H9 (cell line): ENCODE measurements around the gene TTC33. TPM values are rescaled to one million over a fixed set of nuclear protein-coding genes. Genes with fewer than 3 reads are reported as not detected.

ENCODE experiments used
- DNase-seq: peaks from one replicate; pipeline ENCODE4 v3.0.0-alpha.2; 2017
- H2AFZ ChIP-seq: one replicate; pipeline ENCODE4 v1.6.1; 2013; ENCODE audit warnings: mild to moderate bottlenecking, low read length, control low read depth, moderate library complexity
- H2AK5ac ChIP-seq: 2 replicates; pipeline ENCODE4 v1.6.1; 2013; ENCODE audit warnings: low read length, control low read depth, mixed read lengths; ENCODE audit not compliant: insufficient read length
- H2BK120ac ChIP-seq: one replicate; pipeline ENCODE4 v1.6.1; 2013; ENCODE audit warnings: low read depth, mild to moderate bottlenecking, low read length, control low read depth, inconsistent platforms; ENCODE audit not compliant: poor library complexity, severe bottlenecking
- H2BK12ac ChIP-seq: 2 replicates; pipeline ENCODE4 v1.6.1; 2013; ENCODE audit warnings: low read length, control low read depth, mixed read lengths, low read depth; ENCODE audit not compliant: insufficient read length
- H2BK15ac ChIP-seq: 2 replicates; pipeline ENCODE4 v1.6.1; 2013; ENCODE audit warnings: low read depth, low read length, control low read depth
- H2BK20ac ChIP-seq: one replicate; pipeline ENCODE4 v1.6.1; 2013; ENCODE audit warnings: low read depth, mild to moderate bottlenecking, low read length, control low read depth, inconsistent platforms; ENCODE audit not compliant: poor library complexity, severe bottlenecking
- H2BK5ac ChIP-seq: 2 replicates; pipeline ENCODE4 v1.6.1; 2013; ENCODE audit warnings: low read length, control low read depth, mixed read lengths; ENCODE audit not compliant: insufficient read length
- H3K14ac ChIP-seq: 2 replicates; pipeline ENCODE4 v1.6.1; 2013; ENCODE audit warnings: low read length, control low read depth; ENCODE audit not compliant: insufficient read depth
- H3K18ac ChIP-seq: 2 replicates; pipeline ENCODE4 v1.6.1; 2013; ENCODE audit warnings: low read depth, mild to moderate bottlenecking, mixed read lengths, low read length, control low read depth; ENCODE audit not compliant: insufficient read length
- H3K23ac ChIP-seq: 2 replicates; pipeline ENCODE4 v1.6.1; 2013; ENCODE audit warnings: low read length, control low read depth, mixed read lengths, low read depth; ENCODE audit not compliant: insufficient read length
- H3K23me2 ChIP-seq: 2 replicates; pipeline ENCODE4 v1.6.1; 2013; ENCODE audit warnings: low read depth, mild to moderate bottlenecking, mixed read lengths, low read length, control low read depth; ENCODE audit not compliant: insufficient read length, poor library complexity, severe bottlenecking
- H3K27ac ChIP-seq: 2 replicates; pipeline ENCODE4 v1.5.1; 2013; ENCODE audit warnings: low read length, control low read depth, mixed read lengths, low read depth; ENCODE audit not compliant: insufficient read length
- H3K27me3 ChIP-seq: 2 replicates; pipeline ENCODE4 v1.6.1; 2013; ENCODE audit warnings: low read length, control low read depth, inconsistent platforms; ENCODE audit not compliant: insufficient read depth
- H3K4ac ChIP-seq: 2 replicates; pipeline ENCODE4 v1.6.1; 2013; ENCODE audit warnings: low read depth, mild to moderate bottlenecking, control low read depth, inconsistent platforms, low read length, moderate library complexity
- H3K4me1 ChIP-seq: 2 replicates; pipeline ENCODE4 v1.6.1; 2013; ENCODE audit warnings: low read length, control low read depth, inconsistent platforms; ENCODE audit not compliant: insufficient read depth
- H3K4me2 ChIP-seq: 2 replicates; pipeline ENCODE4 v1.6.1; 2013; ENCODE audit warnings: low read length, control low read depth, mixed read lengths; ENCODE audit not compliant: insufficient read length, insufficient read depth
- H3K56ac ChIP-seq: 2 replicates; pipeline ENCODE4 v1.6.1; 2013; ENCODE audit warnings: low read depth, mild to moderate bottlenecking, mixed read lengths, low read length, control low read depth; ENCODE audit not compliant: insufficient read length
- H3K79me1 ChIP-seq: 2 replicates; pipeline ENCODE4 v1.6.1; 2013; ENCODE audit warnings: low read depth, mild to moderate bottlenecking, moderate library complexity, low read length, control low read depth, inconsistent platforms; ENCODE audit not compliant: insufficient read depth, poor library complexity, severe bottlenecking
- H3K79me2 ChIP-seq: 2 replicates; pipeline ENCODE4 v1.6.1; 2013; ENCODE audit warnings: low read length, control low read depth, inconsistent platforms; ENCODE audit not compliant: insufficient read depth
- H3K9ac ChIP-seq: 2 replicates; pipeline ENCODE4 v1.6.1; 2013; ENCODE audit warnings: low read length, control low read depth, mixed read lengths; ENCODE audit not compliant: insufficient read length; ENCODE audit errors: extremely low read depth
- H3K9me3 ChIP-seq: one replicate; pipeline ENCODE4 v1.6.1; 2013; ENCODE audit warnings: low read depth, low read length, inconsistent platforms; ENCODE audit not compliant: control insufficient read depth
- H3T11ph ChIP-seq: one replicate; pipeline ENCODE4 v1.6.1; 2013; ENCODE audit warnings: mild to moderate bottlenecking, low read length, control low read depth, inconsistent platforms
- H4K20me1 ChIP-seq: one replicate; pipeline ENCODE4 v1.6.1; 2013; ENCODE audit not compliant: control insufficient read depth, insufficient read length, insufficient read depth
- H4K5ac ChIP-seq: 2 replicates; pipeline ENCODE4 v1.6.1; 2013; ENCODE audit warnings: low read depth, mild to moderate bottlenecking, mixed read lengths, low read length, control low read depth; ENCODE audit not compliant: insufficient read length
- H4K8ac ChIP-seq: replicated peaks from 2 replicates; pipeline ENCODE4 v1.6.1; 2013; ENCODE audit warnings: low read length, control low read depth, mixed read lengths, low read depth; ENCODE audit not compliant: insufficient read length
- H4K91ac ChIP-seq: 2 replicates; pipeline ENCODE4 v1.6.1; 2013; ENCODE audit warnings: low read depth, mild to moderate bottlenecking, moderate library complexity, mixed read lengths, low read length, control low read depth; ENCODE audit not compliant: insufficient read length
- H3K27ac Mint-ChIP-seq, 3 experiments: 2 replicates in 2 of 3; 3 replicates in 1 of 3; pipeline ENCODE4 v1.8.0; 2020 to 2021; ENCODE audit warnings: mixed read lengths in 3 of 3, mild to moderate bottlenecking in 1 of 3, moderate library complexity in 1 of 3
- H3K27me3 Mint-ChIP-seq: 2 replicates; pipeline ENCODE4 v1.8.0; 2021; ENCODE audit warnings: low read depth, mild to moderate bottlenecking, moderate library complexity, mixed read lengths
- H3K36me3 Mint-ChIP-seq, 3 experiments: 2 replicates in 2 of 3; 3 replicates in 1 of 3; pipeline ENCODE4 v1.8.0; 2020 to 2021; ENCODE audit warnings: low read depth in 3 of 3, mixed read lengths in 3 of 3; ENCODE audit not compliant: insufficient read depth in 1 of 3
- H3K4me1 Mint-ChIP-seq, 2 experiments: 2 replicates each; pipeline ENCODE4 v1.8.0; 2020; ENCODE audit warnings: mixed read lengths in 2 of 2
- H3K4me3 Mint-ChIP-seq, 2 experiments: 2 replicates in 1 of 2; 3 replicates in 1 of 2; pipeline ENCODE4 v1.8.0; 2020 to 2021; ENCODE audit warnings: mild to moderate bottlenecking in 2 of 2, mixed read lengths in 2 of 2, moderate library complexity in 1 of 2
- H3K9me3 Mint-ChIP-seq, 2 experiments: 2 replicates in 1 of 2; 3 replicates in 1 of 2; pipeline ENCODE4 v1.8.0; 2020; ENCODE audit warnings: mild to moderate bottlenecking in 2 of 2, mixed read lengths in 2 of 2, moderate library complexity in 1 of 2
- WGBS: extraction: QIAGEN DNeasy Blood & Tissue Kit; methylation state at CpG from one replicate; pipeline ENCODE4 v1.1.7; 2013; ENCODE audit warnings: missing lambda C conversion rate, low lambda C conversion rate, mixed read lengths; ENCODE audit not compliant: insufficient read length; ENCODE audit errors: extremely low coverage; 5-methylcytosine and 5-hydroxymethylcytosine counted together
- total RNA-seq: library from RNA; stranded (reverse); gene quantifications from 2 replicates; pipeline ENCODE4 v1.2.1, GENCODE V29; 2021
- TF ChIP-seq, protein P1 (sequence below): fragments of 200-600 bp; sonication (generic); conservative IDR thresholded peaks from 3 replicates; pipeline ENCODE4 v1.8.0; 2021; ENCODE audit warnings: antibody characterized with exemption, mild to moderate bottlenecking

TTC33 gene
- total RNA-seq, 1 experiment from 2014 or later, result 7.3 TPM

DNA sequence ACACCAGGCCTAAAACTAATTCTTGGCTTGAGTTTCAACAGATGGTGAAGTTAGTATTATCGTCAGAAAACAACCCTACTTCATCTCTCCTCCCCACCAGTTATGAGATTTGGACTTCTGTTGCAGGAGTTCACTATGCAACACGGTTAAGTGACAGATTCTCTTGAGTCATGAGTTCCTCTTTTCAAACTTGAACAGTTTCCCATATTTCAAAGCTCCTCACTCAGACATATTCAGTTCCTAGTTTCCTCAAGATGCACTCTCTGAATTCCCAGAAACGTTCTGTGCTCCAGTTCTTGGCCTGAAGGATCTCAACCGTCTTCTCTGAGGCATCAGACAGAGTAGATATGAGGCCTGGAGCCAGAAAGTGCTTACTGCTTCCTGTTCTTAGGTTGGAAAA lies 83.3 kb downstream of the TTC33 start:
- WGBS, result no CpG with 5 or more reads among the region's 4 CpGs
- Histone ChIP-seq H4K5ac (no peak overlapping the region), H3K23me2 (no peaks in the 10 kb centered on the region), H3K4me2 (no peak overlapping the region), H2BK5ac (no peak overlapping the region), H3K14ac (no peak overlapping the region), H2AFZ (no peak overlapping the region), H2AK5ac (no peak overlapping the region), H3K9me3 (no peaks in the 10 kb centered on the region), H3K79me1 (no peaks in the 10 kb centered on the region), H3K18ac (no peak overlapping the region), H2BK12ac (no peak overlapping the region), H2BK20ac (no peak overlapping the region), H3K79me2 (no peaks in the 10 kb centered on the region), H3T11ph (no peak overlapping the region), H3K27me3 (no peaks in the 10 kb centered on the region), H2BK120ac (no peak overlapping the region), H4K8ac (no peak overlapping the region), H3K4me1 (peaks cover 5% of the 10 kb centered on the region; the same call in 1 of the 2 replicates), H3K9ac (no peak overlapping the region), H3K27ac (no peak overlapping the region), H3K23ac (no peak overlapping the region), H4K20me1 (no peaks in the 10 kb centered on the region), H3K56ac (no peak overlapping the region), H2BK15ac (no peak overlapping the region), H3K4ac (no peak overlapping the region), H4K91ac (no peak overlapping the region)
- no peaks in the 10 kb centered on the region for H3K36me3 Mint-ChIP-seq
- no peak overlapping the region for H3K4me3 Mint-ChIP-seq
- peaks cover 10 to 11% of the 10 kb centered on the region in 2 experiments for H3K4me1 Mint-ChIP-seq
- H3K9me3 Mint-ChIP-seq, result no peaks in the 10 kb centered on the region
- H3K27ac Mint-ChIP-seq, result no peak overlapping the region
- H3K27me3 Mint-ChIP-seq, result peaks cover 5% of the 10 kb centered on the region
- TF ChIP-seq, protein P1, sequence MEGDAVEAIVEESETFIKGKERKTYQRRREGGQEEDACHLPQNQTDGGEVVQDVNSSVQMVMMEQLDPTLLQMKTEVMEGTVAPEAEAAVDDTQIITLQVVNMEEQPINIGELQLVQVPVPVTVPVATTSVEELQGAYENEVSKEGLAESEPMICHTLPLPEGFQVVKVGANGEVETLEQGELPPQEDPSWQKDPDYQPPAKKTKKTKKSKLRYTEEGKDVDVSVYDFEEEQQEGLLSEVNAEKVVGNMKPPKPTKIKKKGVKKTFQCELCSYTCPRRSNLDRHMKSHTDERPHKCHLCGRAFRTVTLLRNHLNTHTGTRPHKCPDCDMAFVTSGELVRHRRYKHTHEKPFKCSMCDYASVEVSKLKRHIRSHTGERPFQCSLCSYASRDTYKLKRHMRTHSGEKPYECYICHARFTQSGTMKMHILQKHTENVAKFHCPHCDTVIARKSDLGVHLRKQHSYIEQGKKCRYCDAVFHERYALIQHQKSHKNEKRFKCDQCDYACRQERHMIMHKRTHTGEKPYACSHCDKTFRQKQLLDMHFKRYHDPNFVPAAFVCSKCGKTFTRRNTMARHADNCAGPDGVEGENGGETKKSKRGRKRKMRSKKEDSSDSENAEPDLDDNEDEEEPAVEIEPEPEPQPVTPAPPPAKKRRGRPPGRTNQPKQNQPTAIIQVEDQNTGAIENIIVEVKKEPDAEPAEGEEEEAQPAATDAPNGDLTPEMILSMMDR, result no peak
- DNase-seq, result no peak
